HepG2 (cell line): Measurements from ENCODE around the gene R3HCC1L. TPM values are rescaled to one million over a fixed set of nuclear protein-coding genes. Genes with fewer than 3 reads are reported as not detected.

Source experiments
- CCAR2 ChIP-seq: fragments of 200-400 bp; formaldehyde crosslinking; optimal IDR thresholded peaks from 2 replicates; pipeline ENCODE3; 2018; ENCODE audit warnings: low read depth, mild to moderate bottlenecking, low read length, moderate library complexity
- CREB1 ChIP-seq, 2 experiments: fragments of 450-650 bp in 1 of 2; IDR thresholded peaks; 2 replicates each; pipeline ENCODE4 v1.6.1; 2016 to 2017; ENCODE audit warnings: control low read depth in 1 of 2, mild to moderate bottlenecking in 1 of 2, missing compliant biosample characterization in 1 of 2, missing genetic modification characterization in 1 of 2
- CREM ChIP-seq, 2 experiments: sonication (generic) in 1 of 2; formaldehyde crosslinking in 1 of 2; IDR thresholded peaks; 2 replicates each; pipeline versions ENCODE4 v1.4.0 to v1.6.1; 2016 to 2020; ENCODE audit warnings: antibody characterized with exemption in 1 of 2, mild to moderate bottlenecking in 1 of 2, missing genetic modification reagents in 1 of 2
- FOXO1 ChIP-seq: sonication (generic); formaldehyde crosslinking; IDR thresholded peaks from 2 replicates; pipeline ENCODE4 v1.4.0; 2020; ENCODE audit warnings: missing genetic modification reagents
- HNF1A ChIP-seq, 2 experiments: sonication (generic) in 1 of 2; formaldehyde crosslinking in 1 of 2; IDR thresholded peaks; 2 replicates each; pipeline versions ENCODE4 v1.4.0 to v1.6.1; 2016 to 2020; ENCODE audit warnings: borderline replicate concordance in 1 of 2, low read depth in 1 of 2, mild to moderate bottlenecking in 1 of 2, missing genetic modification reagents in 1 of 2
- HOXD1 ChIP-seq: sonication (generic); formaldehyde crosslinking; IDR thresholded peaks from 2 replicates; pipeline ENCODE4 v1.5.0; 2020; ENCODE audit warnings: missing genetic modification reagents
- JUND ChIP-seq: sonication (generic); formaldehyde crosslinking; IDR thresholded peaks from 2 replicates; pipeline ENCODE4 v1.8.0; 2022; ENCODE audit warnings: mild to moderate bottlenecking, missing genetic modification reagents
- NFRKB ChIP-seq: fragments of 450-650 bp; IDR thresholded peaks from 2 replicates; pipeline ENCODE4 v1.6.1; 2017
- NR2F1 ChIP-seq, 2 experiments: fragments of 450-650 bp in 1 of 2; formaldehyde crosslinking in 1 of 2; IDR thresholded peaks; 2 replicates each; pipeline versions ENCODE4 v1.5.0 to v1.6.1; 2016 to 2020; ENCODE audit warnings: mild to moderate bottlenecking in 1 of 2, missing compliant biosample characterization in 1 of 2, missing genetic modification reagents in 1 of 2, moderate library complexity in 1 of 2
- TBX2 ChIP-seq: sonication (generic); formaldehyde crosslinking; IDR thresholded peaks from 2 replicates; pipeline ENCODE4 v1.5.0; 2020; ENCODE audit warnings: missing genetic modification reagents, mild to moderate bottlenecking, borderline replicate concordance
- ZBTB43 ChIP-seq: sonication (generic); formaldehyde crosslinking; conservative IDR thresholded peaks from 2 replicates; pipeline ENCODE4 v1.4.0; 2020; ENCODE audit warnings: missing genetic modification reagents
- ZMYM2 ChIP-seq: sonication (generic); formaldehyde crosslinking; IDR thresholded peaks from 2 replicates; pipeline ENCODE4 v1.8.0; 2022; ENCODE audit warnings: mild to moderate bottlenecking, missing genetic modification reagents
- ZNF124 ChIP-seq: sonication (generic); formaldehyde crosslinking; IDR thresholded peaks from 2 replicates; pipeline ENCODE4 v1.4.0; 2020; ENCODE audit warnings: missing genetic modification reagents
- ZNF691 ChIP-seq: sonication (generic); formaldehyde crosslinking; IDR thresholded peaks from 2 replicates; pipeline ENCODE4 v1.4.0; 2020; ENCODE audit warnings: missing genetic modification reagents, low read depth, mild to moderate bottlenecking, borderline replicate concordance
- ZNF710 ChIP-seq: sonication (generic); formaldehyde crosslinking; IDR thresholded peaks from 2 replicates; pipeline ENCODE4 v1.5.0; 2020; ENCODE audit warnings: mild to moderate bottlenecking, missing genetic modification reagents, borderline replicate concordance
- ZNF724P ChIP-seq: sonication (generic); formaldehyde crosslinking; IDR thresholded peaks from 2 replicates; pipeline ENCODE4 v1.8.0; 2022; ENCODE audit warnings: missing genetic modification reagents, borderline replicate concordance
- polyA plus RNA-seq, 8 experiments: library from polyadenylated mRNA; depleted of rRNA in 3 of 8; stranded (reverse) in 7 of 8; unstranded in 1 of 8; fragments of >200 nt; fragmentation: Illumina TruSeq in 4 of 8; extraction: Trizol in 4 of 8; gene quantifications; 2 replicates each; pipeline versions ENCODE4 v1.2.1 to v1.2.3, GENCODE V29; 2011 to 2016; ENCODE audit warnings: low read depth in 4 of 8, missing spikeins in 1 of 8, mixed read lengths in 1 of 8; ENCODE audit not compliant: insufficient read depth in 1 of 8
- total RNA-seq, 5 experiments: library from RNA; depleted of rRNA; stranded (reverse); fragments of >200 nt; fragmentation: Illumina TruSeq; extraction: Trizol; gene quantifications; 2 replicates each; pipeline ENCODE4 v1.2.3, GENCODE V29; 2016; ENCODE audit warnings: low read depth in 1 of 5

Gene R3HCC1L
- total and polyA plus RNA-seq, 2 of the 13 experiments (the other 11 are each of a cell fraction or from before 2014, with no cell fraction given) = 6.5 to 12.2 TPM

GRCh38 chr10:98270073-98270740 lies 135.8 kb downstream of the R3HCC1L start (continued):
- no peak for TF ChIP-seq HNF1A (IDR thresholded peaks at IDR 0.05; ENCODE audit: low read depth)
- TF ChIP-seq HNF1A (CRISPR knock-in tag; IDR thresholded peaks at IDR 0.05; ENCODE audit: borderline replicate concordance) = no peak
- TF ChIP-seq TBX2 (CRISPR knock-in tag) = peak; percentile 63; the same call in 1 of the 2 replicates
- TF ChIP-seq FOXO1 (CRISPR knock-in tag) = peak; percentile 91
- TF ChIP-seq ZMYM2 (CRISPR knock-in tag) = no peak
- 0 out of 2 replicates have a peak, but pooled peaks have one; percentile 33 for TF ChIP-seq ZNF691 (CRISPR knock-in tag)
- no peak for TF ChIP-seq ZNF724P (CRISPR knock-in tag)
- TF ChIP-seq JUND (CRISPR knock-in tag) = no peak
- TF ChIP-seq NFRKB = no peak
- 0 out of 2 replicates have a peak, but pooled peaks have one; percentile 64 for TF ChIP-seq HOXD1 (CRISPR knock-in tag)
- peak; percentile 67; the same call in 1 of the 2 replicates for TF ChIP-seq CREM (IDR thresholded peaks at IDR 0.05)
- no peak for TF ChIP-seq CREM (CRISPR knock-in tag; IDR thresholded peaks at IDR 0.05)
- TF ChIP-seq ZNF710 = peak; percentile 31; the same call in 1 of the 2 replicates
- no peak for TF ChIP-seq CCAR2
- peak in 1 of 2 experiments; percentile 6; a peak in 1 of 4 replicates for TF ChIP-seq NR2F1 (CRISPR knock-in tag; IDR thresholded peaks at IDR 0.05)
- no peak for TF ChIP-seq ZNF124 (CRISPR knock-in tag)
- 0 out of 2 replicates have a peak, but pooled peaks have one; percentile 22 for TF ChIP-seq ZBTB43
- peak; percentile 59; the same call in 1 of the 2 replicates for TF ChIP-seq CREB1 (IDR thresholded peaks at IDR 0.05)
- TF ChIP-seq CREB1 (CRISPR knock-in tag; IDR thresholded peaks at IDR 0.05) = peak; percentile 71
